KMS-11 (cell line): ENCODE measurements around the gene WRAP53.

Experiments
- H2AFZ ChIP-seq: fragments of 200-600 bp; sonication (generic); 2 replicates; pipeline ENCODE4 v1.6.1; 2016; ENCODE audit warnings: antibody characterized with exemption, mixed run types, low read depth
- H3K27ac ChIP-seq: fragments of 200-600 bp; sonication (generic); 2 replicates; pipeline ENCODE4 v1.6.1; 2016; ENCODE audit warnings: mild to moderate bottlenecking, mixed run types
- H3K27me3 ChIP-seq: fragments of 200-600 bp; sonication (generic); 2 replicates; pipeline ENCODE4 v1.6.1; 2017; ENCODE audit warnings: mild to moderate bottlenecking, low read depth, mixed run types, moderate library complexity; ENCODE audit not compliant: insufficient read depth
- H3K36me3 ChIP-seq: fragments of 200-600 bp; sonication (generic); 2 replicates; pipeline ENCODE4 v1.6.1; 2017; ENCODE audit warnings: mild to moderate bottlenecking, mixed run types; ENCODE audit not compliant: insufficient read depth
- H3K4me1 ChIP-seq: fragments of 200-600 bp; sonication (generic); 2 replicates; pipeline ENCODE4 v1.6.1; 2016; ENCODE audit warnings: mild to moderate bottlenecking, low read depth, mixed run types; ENCODE audit not compliant: poor library complexity, severe bottlenecking
- H3K4me2 ChIP-seq: fragments of 200-600 bp; sonication (generic); 2 replicates; pipeline ENCODE4 v1.7.0; 2016; ENCODE audit warnings: mild to moderate bottlenecking, mixed run types
- H3K4me3 ChIP-seq: fragments of 200-600 bp; sonication (generic); IDR thresholded peaks from 2 replicates; pipeline ENCODE4 v1.6.1; 2017; ENCODE audit warnings: low read depth, low read length, mixed read lengths; ENCODE audit not compliant: insufficient read depth
- H3K79me2 ChIP-seq: fragments of 200-600 bp; sonication (generic); 2 replicates; pipeline ENCODE4 v1.6.1; 2016; ENCODE audit warnings: low read depth, mixed run types; ENCODE audit not compliant: insufficient read depth
- H3K9ac ChIP-seq: fragments of 200-600 bp; sonication (generic); 2 replicates; pipeline ENCODE4 v1.6.1; 2016; ENCODE audit warnings: mild to moderate bottlenecking, mixed run types
- H4K20me1 ChIP-seq: fragments of 200-600 bp; sonication (generic); 2 replicates; pipeline ENCODE4 v1.6.1; 2016; ENCODE audit warnings: mild to moderate bottlenecking, mixed run types; ENCODE audit not compliant: insufficient read depth
- TF ChIP-seq, protein P1 (sequence below): fragments of 200-600 bp; sonication (generic); conservative IDR thresholded peaks from 2 replicates; pipeline ENCODE4 v1.6.1; 2017; ENCODE audit warnings: low read depth, mild to moderate bottlenecking, antibody characterized with exemption, low read length, moderate library complexity, mixed read lengths

The WRAP53 gene

GRCh38 chr17:7707446-7707845 is 19.2 kb downstream of the WRAP53 start:
- no peak overlapping the region for H3K4me3 ChIP-seq
- no peaks in the 10 kb centered on the region for H3K4me1 ChIP-seq
- H3K36me3 ChIP-seq, result no peaks in the 10 kb centered on the region
- no peaks in the 10 kb centered on the region for H3K27me3 ChIP-seq
- H3K79me2 ChIP-seq, result no peaks in the 10 kb centered on the region
- no peak overlapping the region for H2AFZ ChIP-seq
- H3K27ac ChIP-seq, result no peak overlapping the region
- H4K20me1 ChIP-seq, result no peaks in the 10 kb centered on the region
- no peak overlapping the region for H3K4me2 ChIP-seq
- TF ChIP-seq, protein P1, sequence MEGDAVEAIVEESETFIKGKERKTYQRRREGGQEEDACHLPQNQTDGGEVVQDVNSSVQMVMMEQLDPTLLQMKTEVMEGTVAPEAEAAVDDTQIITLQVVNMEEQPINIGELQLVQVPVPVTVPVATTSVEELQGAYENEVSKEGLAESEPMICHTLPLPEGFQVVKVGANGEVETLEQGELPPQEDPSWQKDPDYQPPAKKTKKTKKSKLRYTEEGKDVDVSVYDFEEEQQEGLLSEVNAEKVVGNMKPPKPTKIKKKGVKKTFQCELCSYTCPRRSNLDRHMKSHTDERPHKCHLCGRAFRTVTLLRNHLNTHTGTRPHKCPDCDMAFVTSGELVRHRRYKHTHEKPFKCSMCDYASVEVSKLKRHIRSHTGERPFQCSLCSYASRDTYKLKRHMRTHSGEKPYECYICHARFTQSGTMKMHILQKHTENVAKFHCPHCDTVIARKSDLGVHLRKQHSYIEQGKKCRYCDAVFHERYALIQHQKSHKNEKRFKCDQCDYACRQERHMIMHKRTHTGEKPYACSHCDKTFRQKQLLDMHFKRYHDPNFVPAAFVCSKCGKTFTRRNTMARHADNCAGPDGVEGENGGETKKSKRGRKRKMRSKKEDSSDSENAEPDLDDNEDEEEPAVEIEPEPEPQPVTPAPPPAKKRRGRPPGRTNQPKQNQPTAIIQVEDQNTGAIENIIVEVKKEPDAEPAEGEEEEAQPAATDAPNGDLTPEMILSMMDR, result no peak
- no peak overlapping the region for H3K9ac ChIP-seq

DNA sequence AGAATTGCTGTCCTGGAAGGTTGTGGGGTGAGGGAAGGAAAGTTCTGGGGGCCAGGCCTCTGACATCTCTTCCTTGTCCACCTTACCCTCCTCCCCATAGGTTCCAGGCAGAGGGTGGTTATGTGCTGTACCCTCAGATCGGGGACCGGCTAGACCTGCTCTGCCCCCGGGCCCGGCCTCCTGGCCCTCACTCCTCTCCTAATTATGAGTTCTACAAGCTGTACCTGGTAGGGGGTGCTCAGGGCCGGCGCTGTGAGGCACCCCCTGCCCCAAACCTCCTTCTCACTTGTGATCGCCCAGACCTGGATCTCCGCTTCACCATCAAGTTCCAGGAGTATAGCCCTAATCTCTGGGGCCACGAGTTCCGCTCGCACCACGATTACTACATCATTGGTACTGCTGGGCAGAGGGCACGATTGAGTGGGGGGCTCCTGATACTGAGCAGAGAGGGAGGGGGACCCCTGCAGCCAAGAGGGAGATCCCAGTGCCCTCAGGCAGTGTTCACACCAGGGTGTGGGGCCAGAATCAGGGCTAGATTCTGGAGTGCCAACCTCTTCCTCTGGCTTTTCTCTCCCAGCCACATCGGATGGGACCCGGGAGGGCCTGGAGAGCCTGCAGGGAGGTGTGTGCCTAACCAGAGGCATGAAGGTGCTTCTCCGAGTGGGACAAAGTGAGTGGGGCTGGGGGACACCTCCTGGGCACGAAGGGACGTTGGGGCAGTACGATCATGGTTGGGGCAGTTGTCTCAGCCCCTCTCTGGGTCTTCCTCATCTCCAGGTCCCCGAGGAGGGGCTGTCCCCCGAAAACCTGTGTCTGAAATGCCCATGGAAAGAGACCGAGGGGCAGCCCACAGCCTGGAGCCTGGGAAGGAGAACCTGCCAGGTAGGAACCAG is 19.8 kb downstream of the WRAP53 start:
- no peak overlapping the region for H2AFZ ChIP-seq
- H3K4me3 ChIP-seq, result no peak overlapping the region
- H3K27ac ChIP-seq, result no peak overlapping the region
- no peaks in the 10 kb centered on the region for H3K4me1 ChIP-seq
- no peaks in the 10 kb centered on the region for H4K20me1 ChIP-seq
- TF ChIP-seq, protein P1, result no peak
- no peaks in the 10 kb centered on the region for H3K36me3 ChIP-seq
- H3K79me2 ChIP-seq, result no peaks in the 10 kb centered on the region
- no peaks in the 10 kb centered on the region for H3K27me3 ChIP-seq
- no peak overlapping the region for H3K9ac ChIP-seq
- H3K4me2 ChIP-seq, result no peak overlapping the region

- Histone ChIP-seq H3K27me3 (no peaks in the 10 kb centered on the region), H2AFZ (no peak overlapping the region), H3K4me2 (no peak overlapping the region), H3K79me2 (no peaks in the 10 kb centered on the region), H3K36me3 (no peaks in the 10 kb centered on the region), H3K9ac (no peak overlapping the region), H3K4me1 (no peaks in the 10 kb centered on the region), H3K4me3 (no peak overlapping the region), H3K27ac (no peak overlapping the region), H4K20me1 (no peaks in the 10 kb centered on the region)
- TF ChIP-seq, protein P1, result no peak
These were observed 20.8 kb downstream of the WRAP53 start for GRCh38 chr17:7709031-7709430.

DNA sequence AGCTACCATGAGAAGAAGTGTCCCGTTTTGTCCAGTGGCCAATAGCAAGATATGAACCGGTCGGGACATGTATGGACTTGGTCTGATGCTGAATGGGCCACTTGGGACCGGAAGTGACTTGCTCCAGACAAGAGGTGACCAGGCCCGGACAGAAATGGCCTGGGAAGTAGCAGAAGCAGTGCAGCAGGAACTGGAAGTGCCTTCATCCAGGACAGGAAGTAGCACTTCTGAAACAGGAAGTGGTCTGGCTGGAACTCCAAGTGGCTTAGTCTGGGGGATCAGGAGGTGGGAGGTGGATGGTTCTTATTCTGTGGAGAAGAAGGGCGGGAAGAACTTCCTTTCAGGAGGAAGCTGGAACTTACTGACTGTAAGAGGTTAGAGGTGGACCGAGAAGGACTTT is 22.0 kb downstream of the WRAP53 start:
- Histone ChIP-seq H2AFZ (no peak overlapping the region), H3K4me1 (no peaks in the 10 kb centered on the region), H3K9ac (no peak overlapping the region), H3K27ac (no peak overlapping the region), H3K4me2 (no peak overlapping the region), H4K20me1 (no peaks in the 10 kb centered on the region), H3K36me3 (no peaks in the 10 kb centered on the region), H3K4me3 (no peak overlapping the region), H3K27me3 (no peaks in the 10 kb centered on the region), H3K79me2 (no peaks in the 10 kb centered on the region)
- TF ChIP-seq, protein P1, result no peak
